Lower leg skin (tissue), 3 donors: Measurements from ENCODE around the gene WFS1.

Experiments used
- CTCF ChIP-seq, 3 donors: fragments of 450-650 bp; IDR thresholded peaks; one replicate each; pipeline ENCODE4 v1.5.1; 2016; ENCODE audit warnings: antibody characterized with exemption in 3 of 3, mild to moderate bottlenecking in 3 of 3, moderate library complexity in 2 of 3
- POLR2A ChIP-seq, 2 donors: fragments of 450-650 bp; IDR thresholded peaks; one replicate each; pipeline ENCODE4 v1.6.1; 2016 to 2017; ENCODE audit warnings: antibody characterized with exemption in 2 of 2, mild to moderate bottlenecking in 1 of 2, moderate library complexity in 1 of 2

- TF ChIP-seq CTCF (IDR thresholded peaks at IDR 0.05) (no peak), POLR2A (IDR thresholded peaks at IDR 0.05) (no peak)
These were observed at the start of gene WFS1 for GRCh38 chr4:6269616-6270511.
